H9 (cell line): ENCODE measurements around the gene WDR48. TPM values are rescaled to one million over a fixed set of nuclear protein-coding genes. Genes with fewer than 3 reads are reported as not detected.

Experiments used
- DNase-seq: peaks from one replicate; pipeline ENCODE4 v3.0.0-alpha.2; 2017
- H2AFZ ChIP-seq: one replicate; pipeline ENCODE4 v1.6.1; 2013; ENCODE audit warnings: mild to moderate bottlenecking, low read length, control low read depth, moderate library complexity
- H2AK5ac ChIP-seq: 2 replicates; pipeline ENCODE4 v1.6.1; 2013; ENCODE audit warnings: low read length, control low read depth, mixed read lengths; ENCODE audit not compliant: insufficient read length
- H2BK120ac ChIP-seq: one replicate; pipeline ENCODE4 v1.6.1; 2013; ENCODE audit warnings: low read depth, mild to moderate bottlenecking, low read length, control low read depth, inconsistent platforms; ENCODE audit not compliant: poor library complexity, severe bottlenecking
- H2BK12ac ChIP-seq: 2 replicates; pipeline ENCODE4 v1.6.1; 2013; ENCODE audit warnings: low read length, control low read depth, mixed read lengths, low read depth; ENCODE audit not compliant: insufficient read length
- H2BK15ac ChIP-seq: 2 replicates; pipeline ENCODE4 v1.6.1; 2013; ENCODE audit warnings: low read depth, low read length, control low read depth
- H2BK20ac ChIP-seq: one replicate; pipeline ENCODE4 v1.6.1; 2013; ENCODE audit warnings: low read depth, mild to moderate bottlenecking, low read length, control low read depth, inconsistent platforms; ENCODE audit not compliant: poor library complexity, severe bottlenecking
- H2BK5ac ChIP-seq: 2 replicates; pipeline ENCODE4 v1.6.1; 2013; ENCODE audit warnings: low read length, control low read depth, mixed read lengths; ENCODE audit not compliant: insufficient read length
- H3K14ac ChIP-seq: 2 replicates; pipeline ENCODE4 v1.6.1; 2013; ENCODE audit warnings: low read length, control low read depth; ENCODE audit not compliant: insufficient read depth
- H3K18ac ChIP-seq: 2 replicates; pipeline ENCODE4 v1.6.1; 2013; ENCODE audit warnings: low read depth, mild to moderate bottlenecking, mixed read lengths, low read length, control low read depth; ENCODE audit not compliant: insufficient read length
- H3K23ac ChIP-seq: 2 replicates; pipeline ENCODE4 v1.6.1; 2013; ENCODE audit warnings: low read length, control low read depth, mixed read lengths, low read depth; ENCODE audit not compliant: insufficient read length
- H3K23me2 ChIP-seq: 2 replicates; pipeline ENCODE4 v1.6.1; 2013; ENCODE audit warnings: low read depth, mild to moderate bottlenecking, mixed read lengths, low read length, control low read depth; ENCODE audit not compliant: insufficient read length, poor library complexity, severe bottlenecking
- H3K27ac ChIP-seq: 2 replicates; pipeline ENCODE4 v1.5.1; 2013; ENCODE audit warnings: low read length, control low read depth, mixed read lengths, low read depth; ENCODE audit not compliant: insufficient read length
- H3K27me3 ChIP-seq: 2 replicates; pipeline ENCODE4 v1.6.1; 2013; ENCODE audit warnings: low read length, control low read depth, inconsistent platforms; ENCODE audit not compliant: insufficient read depth
- H3K4ac ChIP-seq: 2 replicates; pipeline ENCODE4 v1.6.1; 2013; ENCODE audit warnings: low read depth, mild to moderate bottlenecking, control low read depth, inconsistent platforms, low read length, moderate library complexity
- H3K4me1 ChIP-seq: 2 replicates; pipeline ENCODE4 v1.6.1; 2013; ENCODE audit warnings: low read length, control low read depth, inconsistent platforms; ENCODE audit not compliant: insufficient read depth
- H3K4me2 ChIP-seq: 2 replicates; pipeline ENCODE4 v1.6.1; 2013; ENCODE audit warnings: low read length, control low read depth, mixed read lengths; ENCODE audit not compliant: insufficient read length, insufficient read depth
- H3K56ac ChIP-seq: 2 replicates; pipeline ENCODE4 v1.6.1; 2013; ENCODE audit warnings: low read depth, mild to moderate bottlenecking, mixed read lengths, low read length, control low read depth; ENCODE audit not compliant: insufficient read length
- H3K79me1 ChIP-seq: 2 replicates; pipeline ENCODE4 v1.6.1; 2013; ENCODE audit warnings: low read depth, mild to moderate bottlenecking, moderate library complexity, low read length, control low read depth, inconsistent platforms; ENCODE audit not compliant: insufficient read depth, poor library complexity, severe bottlenecking
- H3K79me2 ChIP-seq: 2 replicates; pipeline ENCODE4 v1.6.1; 2013; ENCODE audit warnings: low read length, control low read depth, inconsistent platforms; ENCODE audit not compliant: insufficient read depth
- H3K9ac ChIP-seq: 2 replicates; pipeline ENCODE4 v1.6.1; 2013; ENCODE audit warnings: low read length, control low read depth, mixed read lengths; ENCODE audit not compliant: insufficient read length; ENCODE audit errors: extremely low read depth
- H3K9me3 ChIP-seq: one replicate; pipeline ENCODE4 v1.6.1; 2013; ENCODE audit warnings: low read depth, low read length, inconsistent platforms; ENCODE audit not compliant: control insufficient read depth
- H3T11ph ChIP-seq: one replicate; pipeline ENCODE4 v1.6.1; 2013; ENCODE audit warnings: mild to moderate bottlenecking, low read length, control low read depth, inconsistent platforms
- H4K20me1 ChIP-seq: one replicate; pipeline ENCODE4 v1.6.1; 2013; ENCODE audit not compliant: control insufficient read depth, insufficient read length, insufficient read depth
- H4K5ac ChIP-seq: 2 replicates; pipeline ENCODE4 v1.6.1; 2013; ENCODE audit warnings: low read depth, mild to moderate bottlenecking, mixed read lengths, low read length, control low read depth; ENCODE audit not compliant: insufficient read length
- H4K8ac ChIP-seq: replicated peaks from 2 replicates; pipeline ENCODE4 v1.6.1; 2013; ENCODE audit warnings: low read length, control low read depth, mixed read lengths, low read depth; ENCODE audit not compliant: insufficient read length
- H4K91ac ChIP-seq: 2 replicates; pipeline ENCODE4 v1.6.1; 2013; ENCODE audit warnings: low read depth, mild to moderate bottlenecking, moderate library complexity, mixed read lengths, low read length, control low read depth; ENCODE audit not compliant: insufficient read length
- H3K27ac Mint-ChIP-seq, 3 experiments: 2 replicates in 2 of 3; 3 replicates in 1 of 3; pipeline ENCODE4 v1.8.0; 2020 to 2021; ENCODE audit warnings: mixed read lengths in 3 of 3, mild to moderate bottlenecking in 1 of 3, moderate library complexity in 1 of 3
- H3K27me3 Mint-ChIP-seq: 2 replicates; pipeline ENCODE4 v1.8.0; 2021; ENCODE audit warnings: low read depth, mild to moderate bottlenecking, moderate library complexity, mixed read lengths
- H3K36me3 Mint-ChIP-seq, 3 experiments: 2 replicates in 2 of 3; 3 replicates in 1 of 3; pipeline ENCODE4 v1.8.0; 2020 to 2021; ENCODE audit warnings: low read depth in 3 of 3, mixed read lengths in 3 of 3; ENCODE audit not compliant: insufficient read depth in 1 of 3
- H3K4me1 Mint-ChIP-seq, 2 experiments: 2 replicates each; pipeline ENCODE4 v1.8.0; 2020; ENCODE audit warnings: mixed read lengths in 2 of 2
- H3K4me3 Mint-ChIP-seq, 2 experiments: 2 replicates in 1 of 2; 3 replicates in 1 of 2; pipeline ENCODE4 v1.8.0; 2020 to 2021; ENCODE audit warnings: mild to moderate bottlenecking in 2 of 2, mixed read lengths in 2 of 2, moderate library complexity in 1 of 2
- H3K9me3 Mint-ChIP-seq, 2 experiments: 2 replicates in 1 of 2; 3 replicates in 1 of 2; pipeline ENCODE4 v1.8.0; 2020; ENCODE audit warnings: mild to moderate bottlenecking in 2 of 2, mixed read lengths in 2 of 2, moderate library complexity in 1 of 2
- CTCF ChIP-seq: fragments of 200-600 bp; sonication (generic); conservative IDR thresholded peaks from 3 replicates; pipeline ENCODE4 v1.8.0; 2021; ENCODE audit warnings: antibody characterized with exemption, mild to moderate bottlenecking
- WGBS: extraction: QIAGEN DNeasy Blood & Tissue Kit; methylation state at CpG from one replicate; pipeline ENCODE4 v1.1.7; 2013; ENCODE audit warnings: missing lambda C conversion rate, low lambda C conversion rate, mixed read lengths; ENCODE audit not compliant: insufficient read length; ENCODE audit errors: extremely low coverage; 5-methylcytosine and 5-hydroxymethylcytosine counted together
- total RNA-seq: library from RNA; stranded (reverse); gene quantifications from 2 replicates; pipeline ENCODE4 v1.2.1, GENCODE V29; 2021

Gene WDR48
- total RNA-seq, 1 experiment from 2014 or later, result 52.7 TPM

GRCh38 chr3:39136533-39137434, 85.0 kb downstream of the WDR48 start:
- H3T11ph ChIP-seq, result no peak overlapping the region
- H2BK20ac ChIP-seq, result no peak overlapping the region
- Mint-ChIP-seq H3K4me1 (peaks cover 2% of the 10 kb centered on the region in 2 experiments; a peak in 2 of 4 replicates), H3K36me3 (peaks cover 0 to 3% (median 0%) of the 10 kb centered on the region in 3 experiments; a peak in 2 of 7 replicates), H3K4me3 (no peak overlapping the region; a peak in 1 of 5 replicates), H3K27me3 (no peaks in the 10 kb centered on the region), H3K9me3 (no peaks in the 10 kb centered on the region), H3K27ac (peak overlapping the region in 1 of 3 experiments; percentile 78; a peak in 1 of 7 replicates)
- H3K9ac ChIP-seq, result no peak overlapping the region
- H3K4ac ChIP-seq, result no peak overlapping the region
- H3K9me3 ChIP-seq, result no peaks in the 10 kb centered on the region
- no CpG with 5 or more reads among the region's 21 CpGs for WGBS
- no peaks in the 10 kb centered on the region for H3K4me1 ChIP-seq
- no peak overlapping the region for H2AK5ac ChIP-seq
- H3K18ac ChIP-seq, result no peak overlapping the region
- no peak overlapping the region for H4K8ac ChIP-seq
- H3K27ac ChIP-seq, result no peak overlapping the region
- no peak overlapping the region for H4K5ac ChIP-seq
- H3K14ac ChIP-seq, result no peak overlapping the region
- no peaks in the 10 kb centered on the region for H3K79me1 ChIP-seq
- no peak overlapping the region for H3K4me2 ChIP-seq
- no peak overlapping the region for H3K56ac ChIP-seq
- no peak for TF ChIP-seq CTCF
- no peak overlapping the region for H2BK12ac ChIP-seq
- H3K23ac ChIP-seq, result no peak overlapping the region
- no peak overlapping the region for H2BK15ac ChIP-seq
- DNase-seq, result peak; percentile 24
- H2BK120ac ChIP-seq, result no peak overlapping the region
- H3K27me3 ChIP-seq, result no peaks in the 10 kb centered on the region
- H2BK5ac ChIP-seq, result no peak overlapping the region
- no peak overlapping the region for H4K91ac ChIP-seq
- no peaks in the 10 kb centered on the region for H4K20me1 ChIP-seq
- no peaks in the 10 kb centered on the region for H3K79me2 ChIP-seq
- H2AFZ ChIP-seq, result no peak overlapping the region
- no peaks in the 10 kb centered on the region for H3K23me2 ChIP-seq
